Suprapubic skin (tissue), 4 donors: ENCODE results near the gene PON3. TPM values are rescaled to one million over a fixed set of nuclear protein-coding genes. Genes with fewer than 3 reads are reported as not detected.

Experiments used
- DNase-seq, 2 donors: peaks; one replicate each; pipeline ENCODE4 v3.0.0-alpha.2; 2019; ENCODE audit warnings: low spot score in 2 of 2
- H3K27ac ChIP-seq: fragments of 200-600 bp; sonication (generic); one replicate; pipeline ENCODE4 v1.5.1; 2019
- H3K27me3 ChIP-seq: fragments of 200-600 bp; sonication (generic); one replicate; pipeline ENCODE4 v1.5.1; 2019
- H3K36me3 ChIP-seq: fragments of 200-600 bp; sonication (generic); one replicate; pipeline ENCODE4 v1.5.1; 2019
- H3K4me1 ChIP-seq: fragments of 200-600 bp; sonication (generic); one replicate; pipeline ENCODE4 v1.5.1; 2019
- H3K4me3 ChIP-seq: fragments of 200-600 bp; sonication (generic); one replicate; pipeline ENCODE4 v1.5.1; 2019; ENCODE audit warnings: mild to moderate bottlenecking
- H3K9me3 ChIP-seq: fragments of 200-600 bp; sonication (generic); one replicate; pipeline ENCODE4 v1.5.1; 2019
- EP300 ChIP-seq: sonication (generic); formaldehyde crosslinking; IDR thresholded peaks from one replicate; pipeline ENCODE4 v1.6.1; 2017; ENCODE audit warnings: antibody characterized with exemption
- POLR2A ChIP-seq, 2 donors: fragments of 450-650 bp; IDR thresholded peaks; one replicate each; pipeline ENCODE4 v1.6.1; 2017; ENCODE audit warnings: antibody characterized with exemption in 2 of 2, mild to moderate bottlenecking in 2 of 2, moderate library complexity in 2 of 2
- POLR2AphosphoS5 ChIP-seq, 3 donors: sonication (generic); formaldehyde crosslinking; IDR thresholded peaks; one replicate each; pipeline ENCODE4 v1.6.1; 2017; ENCODE audit warnings: antibody characterized with exemption in 3 of 3
- WGBS: methylation state at CpG from one replicate; pipeline ENCODE4 v1.1.5; 2018; 5-methylcytosine and 5-hydroxymethylcytosine counted together
- total RNA-seq, 4 donors: library from RNA; depleted of rRNA; stranded (reverse); fragments of >200 nt; gene quantifications; one replicate each; pipeline ENCODE4 v1.1.0, GENCODE V29; 2016
- TF ChIP-seq, protein P1 (sequence below), 2 donors: fragments of 200-600 bp in 1 of 2; fragments of 450-650 bp in 1 of 2; sonication (generic) in 1 of 2; IDR thresholded peaks; one replicate each; pipeline ENCODE4 v1.5.1; 2016 to 2019; ENCODE audit warnings: antibody characterized with exemption in 2 of 2, mild to moderate bottlenecking in 1 of 2, moderate library complexity in 1 of 2

PON3 gene
- total RNA-seq, 4 donors from 2014 or later = 2.9 to 14.5 (median 11.7) TPM

DNA sequence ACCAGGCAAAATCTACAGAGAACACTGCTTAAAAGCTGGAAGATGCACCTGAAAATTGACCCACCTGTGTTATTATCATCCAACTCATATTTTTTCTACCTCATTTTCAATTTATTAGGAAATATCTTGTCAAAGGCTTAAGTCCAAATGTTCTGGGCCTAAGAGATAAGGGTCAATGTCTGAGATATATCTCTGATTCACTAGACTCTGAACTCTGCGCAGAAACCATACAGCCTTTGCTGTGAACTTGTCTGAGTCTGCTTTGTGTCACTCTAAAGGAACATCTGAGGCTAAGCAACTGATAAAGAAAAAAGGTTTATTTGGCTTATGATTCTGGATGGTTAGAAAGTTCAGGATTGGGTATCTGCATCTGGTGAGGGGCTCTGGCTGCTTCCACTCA lies 75.5 kb downstream of the PON3 start:
- H3K36me3 ChIP-seq = no peaks in the 10 kb centered on the region
- WGBS = 100% methylated on average over 1 of the region's 1 CpG

DNA sequence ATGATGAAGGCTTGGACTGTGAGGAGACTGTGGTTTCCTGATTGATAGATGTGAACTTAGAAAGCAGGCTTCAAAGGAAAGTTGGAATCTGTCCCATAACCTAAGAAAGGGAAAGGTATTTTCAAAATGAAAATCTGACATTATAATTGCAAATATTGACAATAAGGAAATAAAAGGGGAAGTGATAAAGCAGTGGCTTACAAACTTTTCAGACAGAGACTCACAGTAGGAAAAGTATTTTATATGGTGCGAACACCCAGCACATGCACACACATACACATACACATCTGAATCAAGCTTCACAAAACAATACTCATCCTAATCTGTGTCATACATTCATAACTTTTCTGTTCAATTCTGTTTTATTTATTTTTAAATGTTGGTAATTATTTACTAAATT lies 76.6 kb downstream of the PON3 start:
- H3K27me3 ChIP-seq = peaks cover 8% of the 10 kb centered on the region
- WGBS = 95% methylated on average over 1 of the region's 1 CpG
- H3K4me1 ChIP-seq = no peaks in the 10 kb centered on the region
- H3K36me3 ChIP-seq = no peaks in the 10 kb centered on the region
- no peak overlapping the region for H3K27ac ChIP-seq
- H3K9me3 ChIP-seq = no peaks in the 10 kb centered on the region
- no peak overlapping the region for H3K4me3 ChIP-seq
- TF ChIP-seq POLR2A (IDR thresholded peaks at IDR 0.05) = no peak
- TF ChIP-seq, protein P1, sequence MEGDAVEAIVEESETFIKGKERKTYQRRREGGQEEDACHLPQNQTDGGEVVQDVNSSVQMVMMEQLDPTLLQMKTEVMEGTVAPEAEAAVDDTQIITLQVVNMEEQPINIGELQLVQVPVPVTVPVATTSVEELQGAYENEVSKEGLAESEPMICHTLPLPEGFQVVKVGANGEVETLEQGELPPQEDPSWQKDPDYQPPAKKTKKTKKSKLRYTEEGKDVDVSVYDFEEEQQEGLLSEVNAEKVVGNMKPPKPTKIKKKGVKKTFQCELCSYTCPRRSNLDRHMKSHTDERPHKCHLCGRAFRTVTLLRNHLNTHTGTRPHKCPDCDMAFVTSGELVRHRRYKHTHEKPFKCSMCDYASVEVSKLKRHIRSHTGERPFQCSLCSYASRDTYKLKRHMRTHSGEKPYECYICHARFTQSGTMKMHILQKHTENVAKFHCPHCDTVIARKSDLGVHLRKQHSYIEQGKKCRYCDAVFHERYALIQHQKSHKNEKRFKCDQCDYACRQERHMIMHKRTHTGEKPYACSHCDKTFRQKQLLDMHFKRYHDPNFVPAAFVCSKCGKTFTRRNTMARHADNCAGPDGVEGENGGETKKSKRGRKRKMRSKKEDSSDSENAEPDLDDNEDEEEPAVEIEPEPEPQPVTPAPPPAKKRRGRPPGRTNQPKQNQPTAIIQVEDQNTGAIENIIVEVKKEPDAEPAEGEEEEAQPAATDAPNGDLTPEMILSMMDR (IDR thresholded peaks at IDR 0.05) = no peak
- TF ChIP-seq POLR2AphosphoS5 (IDR thresholded peaks at IDR 0.05) = no peak
- no peak for TF ChIP-seq EP300
- DNase-seq = no peak

More for the DNA sequence above, 75.5 kb downstream of the PON3 start:
- peaks cover 13% of the 10 kb centered on the region for H3K27me3 ChIP-seq
- TF ChIP-seq EP300 = no peak
- TF ChIP-seq POLR2A (IDR thresholded peaks at IDR 0.05) = no peak
- no peak for TF ChIP-seq POLR2AphosphoS5 (IDR thresholded peaks at IDR 0.05)
- TF ChIP-seq, protein P1 (IDR thresholded peaks at IDR 0.05) = no peak
- no peaks in the 10 kb centered on the region for H3K9me3 ChIP-seq
- no peak overlapping the region for H3K27ac ChIP-seq
- DNase-seq = no peak
- no peak overlapping the region for H3K4me3 ChIP-seq
- no peaks in the 10 kb centered on the region for H3K4me1 ChIP-seq

DNA sequence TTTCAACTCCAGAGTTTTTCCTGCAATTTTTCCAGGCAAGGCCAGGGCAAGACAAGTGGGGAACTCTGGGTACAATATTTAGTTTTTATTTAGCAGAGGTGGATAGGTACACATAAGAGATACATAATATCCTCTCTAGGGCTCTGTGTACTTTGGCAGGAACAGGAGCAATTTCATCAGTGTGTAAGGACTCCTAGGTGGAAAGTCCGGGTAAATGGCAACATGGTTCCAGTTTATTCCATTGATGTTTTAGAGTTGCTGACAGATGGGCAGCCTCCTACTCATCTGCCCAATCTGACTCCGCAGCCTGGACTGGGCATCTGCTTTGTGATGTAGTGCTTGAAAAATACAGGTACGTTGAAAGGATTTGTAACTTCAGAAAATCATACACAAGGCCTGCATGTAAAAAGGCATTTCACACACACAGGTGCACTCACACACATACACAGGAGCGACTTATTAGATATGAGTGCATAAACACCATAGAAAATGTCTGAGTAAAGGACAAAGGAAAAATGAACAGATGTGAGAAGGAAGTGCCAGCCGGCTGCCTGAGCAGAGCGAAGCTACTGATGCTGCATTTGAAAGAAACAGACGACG lies 77.6 kb downstream of the PON3 start:
- TF ChIP-seq EP300 (no peak), POLR2AphosphoS5 (IDR thresholded peaks at IDR 0.05) (no peak), POLR2A (IDR thresholded peaks at IDR 0.05) (no peak)
- TF ChIP-seq, protein P1 (IDR thresholded peaks at IDR 0.05) = no peak
- Histone ChIP-seq H3K36me3 (no peaks in the 10 kb centered on the region), H3K27ac (no peak overlapping the region), H3K4me1 (no peaks in the 10 kb centered on the region), H3K27me3 (peaks cover under 1% of the 10 kb centered on the region), H3K4me3 (no peak overlapping the region), H3K9me3 (no peaks in the 10 kb centered on the region)
- no peak for DNase-seq
- WGBS = 79% methylated on average over 8 of the region's 8 CpGs

DNA sequence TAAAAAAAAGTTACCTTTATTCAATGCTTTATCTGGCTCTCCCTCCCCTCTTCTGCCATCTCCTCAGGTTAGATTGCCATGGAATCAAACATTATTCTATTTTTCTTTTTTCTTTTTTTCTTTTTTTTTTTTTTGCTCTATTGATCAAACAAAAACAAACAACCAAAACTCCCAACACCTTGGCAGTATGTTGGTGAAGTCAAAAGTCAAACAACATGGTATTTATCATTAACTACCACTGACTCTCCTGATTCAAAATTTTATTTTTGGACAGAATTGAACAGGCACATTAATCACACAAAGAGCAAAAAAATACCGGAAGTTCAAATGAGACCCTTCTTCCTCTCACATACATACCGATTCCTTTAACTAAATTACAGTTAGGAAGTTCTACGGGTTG lies 78.2 kb downstream of the PON3 start:
- H3K27me3 ChIP-seq = no peaks in the 10 kb centered on the region
- DNase-seq = no peak
- 79% methylated on average over 3 of the region's 3 CpGs for WGBS
- no peaks in the 10 kb centered on the region for H3K9me3 ChIP-seq
- H3K27ac ChIP-seq = no peak overlapping the region
- no peaks in the 10 kb centered on the region for H3K36me3 ChIP-seq
- H3K4me3 ChIP-seq = no peak overlapping the region
- H3K4me1 ChIP-seq = no peaks in the 10 kb centered on the region
- TF ChIP-seq EP300 = no peak
- no peak for TF ChIP-seq POLR2A (IDR thresholded peaks at IDR 0.05)
- no peak for TF ChIP-seq POLR2AphosphoS5 (IDR thresholded peaks at IDR 0.05)
- TF ChIP-seq, protein P1 (IDR thresholded peaks at IDR 0.05) = no peak

DNA sequence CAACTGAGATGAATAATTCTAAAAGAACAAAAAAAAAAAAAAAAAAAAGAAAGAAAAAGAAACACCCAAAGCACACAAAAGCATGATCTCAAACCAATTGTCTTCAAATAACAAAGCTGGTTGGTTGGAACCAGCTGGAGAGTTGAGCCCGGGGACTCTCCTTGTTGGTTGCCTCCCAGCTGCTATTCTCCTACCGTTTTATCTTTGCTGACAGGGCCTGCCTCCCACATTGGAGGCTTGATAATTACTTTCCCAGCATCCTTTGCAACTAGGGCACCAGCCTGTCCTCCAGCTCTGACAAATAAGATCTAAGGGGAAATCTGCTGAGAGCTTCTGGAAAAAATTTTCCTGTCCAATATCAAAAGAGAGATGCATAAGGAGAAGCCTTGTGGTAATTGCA lies 78.6 kb downstream of the PON3 start:
- H3K27me3 ChIP-seq = no peaks in the 10 kb centered on the region
- H3K27ac ChIP-seq = no peak overlapping the region
- no peak for DNase-seq
- 35% methylated on average over 2 of the region's 2 CpGs for WGBS
- H3K4me1 ChIP-seq = no peaks in the 10 kb centered on the region
- H3K4me3 ChIP-seq = no peak overlapping the region
- H3K36me3 ChIP-seq = no peaks in the 10 kb centered on the region
- no peaks in the 10 kb centered on the region for H3K9me3 ChIP-seq
- TF ChIP-seq, protein P1 (IDR thresholded peaks at IDR 0.05) = no peak
- TF ChIP-seq POLR2AphosphoS5 (IDR thresholded peaks at IDR 0.05) (no peak), POLR2A (IDR thresholded peaks at IDR 0.05) (no peak), EP300 (no peak)
